CD4-positive, CD25-positive, alpha-beta regulatory T cell (primary cell): ENCODE results near the gene MYO19. TPM values are rescaled to one million over a fixed set of nuclear protein-coding genes. Genes with fewer than 3 reads are reported as not detected.
"Not testable (repeated sequence)": the region's sequence is repeated elsewhere in the genome, so short reads cannot be mapped to it uniquely, and the experiment has no call there.

Source experiments
- ATAC-seq, 2 donors: fragments of 150-1000 bp; cut with Tn5 transposase; one replicate each; pipeline ENCODE4 v1.10.0; 2021; ENCODE audit warnings: low read depth in 2 of 2, moderate number of reproducible peaks in 2 of 2, moderate library complexity in 1 of 2
- DNase-seq, 3 donors: peaks; one replicate each; pipeline versions ENCODE4 v3.0.0 to v3.0.0-alpha.2; 2012 to 2022; ENCODE audit warnings: mixed read lengths in 1 of 3
- H3K27ac ChIP-seq: one replicate; pipeline ENCODE4 v1.7.0; 2013; ENCODE audit warnings: mild to moderate bottlenecking, low read length; ENCODE audit not compliant: insufficient read depth, poor library complexity, severe bottlenecking
- H3K27me3 ChIP-seq: one replicate; pipeline ENCODE4 v1.7.0; 2013; ENCODE audit warnings: low read length; ENCODE audit not compliant: control insufficient read depth, insufficient read depth
- H3K36me3 ChIP-seq: one replicate; pipeline ENCODE4 v1.7.0; 2013; ENCODE audit warnings: mild to moderate bottlenecking, low read length, moderate library complexity; ENCODE audit not compliant: control insufficient read depth, insufficient read depth
- H3K4me1 ChIP-seq: 2 replicates; pipeline ENCODE4 v1.7.0; 2013; ENCODE audit warnings: mild to moderate bottlenecking, low read length; ENCODE audit not compliant: insufficient read depth, control insufficient read depth, poor library complexity, severe bottlenecking
- H3K4me3 ChIP-seq: one replicate; pipeline ENCODE4 v1.7.0; 2013; ENCODE audit warnings: low read depth, mild to moderate bottlenecking, low read length, moderate library complexity
- H3K9me3 ChIP-seq, 2 experiments: 1 replicate in 1 of 2; 2 replicates in 1 of 2; pipeline ENCODE4 v1.7.0; 2013; ENCODE audit warnings: low read length in 2 of 2, mild to moderate bottlenecking in 1 of 2, moderate library complexity in 1 of 2; ENCODE audit not compliant: control insufficient read depth in 2 of 2
- H3K27ac Mint-ChIP-seq, 3 donors: one replicate each; pipeline ENCODE4 v1.8.0; 2020 to 2022; ENCODE audit warnings: mild to moderate bottlenecking in 3 of 3, mixed read lengths in 3 of 3, moderate library complexity in 2 of 3
- H3K27me3 Mint-ChIP-seq: one replicate; pipeline ENCODE4 v1.8.0; 2022; ENCODE audit warnings: mild to moderate bottlenecking, mixed read lengths
- H3K36me3 Mint-ChIP-seq: one replicate; pipeline ENCODE4 v1.8.0; 2020; ENCODE audit warnings: mixed read lengths
- H3K4me1 Mint-ChIP-seq, 4 donors: one replicate each; pipeline ENCODE4 v1.8.0; 2020 to 2022; ENCODE audit warnings: mixed read lengths in 4 of 4, mild to moderate bottlenecking in 1 of 4
- H3K4me3 Mint-ChIP-seq, 4 donors: one replicate each; pipeline ENCODE4 v1.8.0; 2020 to 2022; ENCODE audit warnings: mild to moderate bottlenecking in 4 of 4, mixed read lengths in 4 of 4, moderate library complexity in 3 of 4
- H3K9me3 Mint-ChIP-seq, 7 donors: one replicate each; pipeline ENCODE4 v1.8.0; 2020 to 2022; ENCODE audit warnings: mixed read lengths in 7 of 7, mild to moderate bottlenecking in 3 of 7, moderate library complexity in 2 of 7
- polyA plus RNA-seq, 4 donors: library from polyadenylated mRNA; unstranded; fragments of 300-500 nt; fragmentation: Illumina TruSeq; gene quantifications; one replicate each; pipeline ENCODE4 v1.2.3, GENCODE V29; 2021
- total RNA-seq: library from RNA; stranded (reverse); gene quantifications from one replicate; pipeline ENCODE4 v1.2.3, GENCODE V29; 2022

MYO19 gene
- total and polyA plus RNA-seq, 5 donors from 2014 or later, result 4.8 to 86.1 (median 6.0) TPM

- H3K36me3 ChIP-seq, H3K27ac Mint-ChIP-seq, H3K36me3 Mint-ChIP-seq, H3K4me3 Mint-ChIP-seq, H3K4me3 ChIP-seq, DNase-seq, H3K9me3 Mint-ChIP-seq, H3K27me3 ChIP-seq, H3K27ac ChIP-seq, H3K4me1 ChIP-seq, H3K4me1 Mint-ChIP-seq, H3K9me3 ChIP-seq, ATAC-seq: not testable (repeated sequence)
- peaks cover 16% of the 10 kb centered on the region for H3K27me3 Mint-ChIP-seq
Observed at GRCh38 chr17:36457701-36458100, 77.0 kb downstream of the MYO19 start.

DNA sequence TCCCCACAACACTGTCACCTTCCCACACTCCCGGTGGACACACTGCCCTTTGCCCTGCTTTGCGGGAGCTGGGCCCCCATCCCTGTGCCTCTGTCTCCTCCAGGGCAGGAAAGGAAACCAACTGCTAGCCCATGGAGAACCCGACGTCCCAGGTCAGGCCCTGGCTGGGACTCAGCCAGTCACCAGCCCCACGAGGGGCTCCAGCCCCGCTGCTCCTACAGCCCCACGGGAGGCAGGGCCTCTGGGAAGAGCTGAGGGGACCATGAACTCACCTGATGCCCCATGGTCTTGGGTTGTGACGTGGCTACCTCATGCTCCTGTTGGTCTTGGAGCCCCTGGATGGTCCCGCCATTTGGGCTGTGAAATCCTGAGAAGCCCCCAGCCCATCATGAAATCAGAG lies 81.8 kb downstream of the MYO19 start:
- H3K4me3 Mint-ChIP-seq, H3K36me3 Mint-ChIP-seq, ATAC-seq, H3K27ac Mint-ChIP-seq, H3K27me3 Mint-ChIP-seq, H3K36me3 ChIP-seq, H3K9me3 ChIP-seq, H3K4me3 ChIP-seq, H3K27me3 ChIP-seq, H3K27ac ChIP-seq, DNase-seq, H3K4me1 ChIP-seq, H3K4me1 Mint-ChIP-seq, H3K9me3 Mint-ChIP-seq: not testable (repeated sequence)

GRCh38 chr17:36449997-36450396 lies 84.7 kb downstream of the MYO19 start:
- not testable (repeated sequence) for DNase-seq, H3K4me1 Mint-ChIP-seq, H3K27ac Mint-ChIP-seq, H3K27ac ChIP-seq, H3K27me3 ChIP-seq, H3K36me3 Mint-ChIP-seq, H3K4me3 ChIP-seq, H3K9me3 ChIP-seq, H3K27me3 Mint-ChIP-seq, H3K36me3 ChIP-seq, H3K9me3 Mint-ChIP-seq, H3K4me3 Mint-ChIP-seq, ATAC-seq, H3K4me1 ChIP-seq

Other genes starting within 250 kb of the MYO19 start
- gene TBC1D3G, start 211.0 kb downstream of the MYO19 start, total RNA-seq, result not detected
- gene TBC1D3G, start 211.0 kb downstream of the MYO19 start, polyA plus RNA-seq, result not detected
- not detected for gene TBC1D3H, start 146.4 kb downstream of the MYO19 start, total RNA-seq
- not detected for gene TBC1D3H, start 146.4 kb downstream of the MYO19 start, polyA plus RNA-seq
- 51.5 TPM for gene ZNHIT3, start 48.2 kb downstream of the MYO19 start, total RNA-seq
- gene ZNHIT3, start 48.2 kb downstream of the MYO19 start, polyA plus RNA-seq, result 100 to 1,000 TPM; 110 to 137 (median 114) TPM
- gene PIGW, start 119 bp upstream of the MYO19 start, total RNA-seq, result 6.2 TPM
- gene PIGW, start 119 bp upstream of the MYO19 start, polyA plus RNA-seq, result 10 to 100 TPM in 1 of 4 donors, 1 to 10 TPM in 3; 4.6 to 10.6 (median 7.3) TPM
- gene GGNBP2, start 10.1 kb upstream of the MYO19 start, total RNA-seq, result 144 TPM
- 10 to 100 TPM; 45.9 to 60.0 (median 53.0) TPM for gene GGNBP2, start 10.1 kb upstream of the MYO19 start, polyA plus RNA-seq
- 4.7 TPM for gene DHRS11, start 57.0 kb upstream of the MYO19 start, total RNA-seq
- 1 to 10 TPM; 3.3 to 5.5 (median 4.7) TPM for gene DHRS11, start 57.0 kb upstream of the MYO19 start, polyA plus RNA-seq
- 3.2 TPM for gene MRM1, start 66.7 kb upstream of the MYO19 start, total RNA-seq
- gene MRM1, start 66.7 kb upstream of the MYO19 start, polyA plus RNA-seq, result 1 to 10 TPM; 5.6 to 8.0 (median 7.4) TPM